PC-9 (cell line): Measurements from ENCODE around the gene RAD9A. TPM values are rescaled to one million over a fixed set of nuclear protein-coding genes. Genes with fewer than 3 reads are reported as not detected.

ENCODE experiments used
- BruUV-seq: library from RNA; stranded (reverse); fragments of 400-500 nt; replicated peaks from 2 replicates; lab custom pipeline; 2021; lab: Mats Ljungman, UMichigan
- CTCF ChIA-PET: fragments of 300-600 bp; sonication (Branson Sonifier 250); formaldehyde crosslinking; loops from one replicate; lab custom pipeline; 2022; ENCODE audit warnings: antibody characterized with exemption; lab: Charles Lee
- POLR2A ChIA-PET: fragments of 300-600 bp; sonication (Branson Sonifier 250); formaldehyde crosslinking; loops from one replicate; lab custom pipeline; 2022; ENCODE audit warnings: antibody characterized with exemption; ENCODE audit not compliant: unreplicated experiment; lab: Charles Lee
- DNase-seq, 2 experiments: peaks; one replicate each; pipeline versions ENCODE4 v3.0.0 to v3.0.0-alpha.2; 2015 to 2022; ENCODE audit warnings: mixed read lengths in 1 of 2
- H2AFZ ChIP-seq: fragments of 200-600 bp; sonication (generic); 2 replicates; pipeline ENCODE4 v1.8.1; 2017; ENCODE audit warnings: antibody characterized with exemption
- H3F3A ChIP-seq: fragments of 200-600 bp; sonication (generic); 2 replicates; pipeline ENCODE4 v1.8.1; 2017; ENCODE audit warnings: antibody characterized with exemption, mild to moderate bottlenecking, low read depth; ENCODE audit not compliant: insufficient read depth
- H3K27ac ChIP-seq: fragments of 200-600 bp; sonication (generic); 2 replicates; pipeline ENCODE4 v1.6.1; 2016; ENCODE audit warnings: mixed run types
- H3K27me3 ChIP-seq: fragments of 200-600 bp; sonication (generic); 2 replicates; pipeline ENCODE4 v1.6.1; 2016; ENCODE audit warnings: low read depth, mixed run types; ENCODE audit not compliant: insufficient read depth
- H3K36me3 ChIP-seq: fragments of 200-600 bp; sonication (generic); 2 replicates; pipeline ENCODE4 v1.6.1; 2016; ENCODE audit warnings: low read depth, mixed run types
- H3K4me1 ChIP-seq: fragments of 200-600 bp; sonication (generic); replicated peaks from 2 replicates; pipeline ENCODE4 v1.6.1; 2016; ENCODE audit warnings: mixed run types; ENCODE audit not compliant: insufficient read depth
- H3K4me2 ChIP-seq: fragments of 200-600 bp; sonication (generic); 2 replicates; pipeline ENCODE4 v1.6.1; 2017; ENCODE audit warnings: mixed run types
- H3K4me3 ChIP-seq: fragments of 200-600 bp; sonication (generic); 2 replicates; pipeline ENCODE4 v1.6.1; 2016; ENCODE audit warnings: mixed run types
- H3K79me2 ChIP-seq: fragments of 200-600 bp; sonication (generic); 2 replicates; pipeline ENCODE4 v1.6.1; 2017; ENCODE audit warnings: low read depth, mixed run types
- H3K9me2 ChIP-seq: fragments of 200-600 bp; sonication (generic); 2 replicates; pipeline ENCODE4 v1.8.1; 2017; ENCODE audit warnings: mild to moderate bottlenecking; ENCODE audit not compliant: insufficient read depth
- H3K9me3 ChIP-seq: fragments of 200-600 bp; sonication (generic); 2 replicates; pipeline ENCODE4 v1.8.1; 2016; ENCODE audit warnings: low read depth; ENCODE audit not compliant: insufficient read depth
- H4K20me1 ChIP-seq: fragments of 200-600 bp; sonication (generic); 2 replicates; pipeline ENCODE4 v1.8.1; 2017; ENCODE audit not compliant: insufficient read depth
- CTCF ChIP-seq: fragments of 200-600 bp; sonication (generic); conservative IDR thresholded peaks from 2 replicates; pipeline ENCODE4 v1.6.1; 2017; ENCODE audit warnings: mixed run types, antibody characterized with exemption, mild to moderate bottlenecking, moderate library complexity
- EZH2 ChIP-seq: fragments of 200-600 bp; sonication (generic); IDR thresholded peaks from 2 replicates; pipeline ENCODE4 v1.8.0; 2017; ENCODE audit warnings: antibody characterized with exemption, low read depth
- intact Hi-C: fragments of 100-400 bp; cut with micrococcal nuclease; formaldehyde crosslinking; loops from one replicate; pipeline ENCODE4 v1.10.0; 2022; ENCODE audit not compliant: unreplicated experiment
- total RNA-seq: library from RNA; stranded (reverse); gene quantifications from 2 replicates; pipeline ENCODE4 v1.2.3, GENCODE V29; 2021

Gene RAD9A
- total RNA-seq, 1 experiment from 2014 or later = 62.8 TPM

GRCh38 chr11:67353317-67354074 lies 38.3 kb upstream of the RAD9A start, which contains the start of gene POLD4:
TSS of gene POLD4 (minus strand) at chr11:67353546. CDS start at chr11:67353399, 147 bp downstream.
- Histone ChIP-seq H3K79me2 (peaks cover 43% of the 10 kb centered on the region), H3K36me3 (no peaks in the 10 kb centered on the region), H3K4me3 (peak within 1 kb of the TSS; percentile 93), H3K27me3 (no peaks in the 10 kb centered on the region), H3K27ac (peak within 1 kb of the TSS; percentile 90), H3K4me2 (peak within 1 kb of the TSS; percentile 97), H3K4me1 (peaks cover 70% of the 10 kb centered on the region), H2AFZ (peak within 1 kb of the TSS; percentile 75), H3K9me2 (no peaks in the 10 kb centered on the region), H3K9me3 (no peaks in the 10 kb centered on the region), H3F3A (peaks cover 76% of the 10 kb centered on the region), H4K20me1 (no peaks in the 10 kb centered on the region)
- DNase-seq = peak; percentile 90 to 99
- no TSS peak for BruUV-seq
- POLR2A ChIA-PET = interaction anchor here (0.6 to 1.7 kb wide), 16 partner anchors 17 to 299 kb away, joined by 3 to 17 read pairs (median 6); partner anchors contain the start of genes ACY3, CDK2AP2 and RAD9A
- intact Hi-C loops = loop anchor here (1.0 to 5.0 kb wide), 4 partner anchors 21 to 304 kb away; partner anchors contain the start of genes GSTP1 and TMEM134
- CTCF ChIA-PET = interaction anchor here (0.7 to 4.1 kb wide), 6 partner anchors 8 to 111 kb away, joined by 3 to 55 read pairs (median 6); partner anchors contain the start of gene PPP1CA
- TF ChIP-seq EZH2 (no peak), CTCF (peak; percentile 24; the same call in 1 of the 2 replicates)

- Histone ChIP-seq H3K9me2 (no peaks in the 10 kb centered on the region), H3K27ac (peak overlapping the region; percentile 90), H4K20me1 (no peaks in the 10 kb centered on the region), H3K79me2 (peaks cover 34% of the 10 kb centered on the region), H3K36me3 (no peaks in the 10 kb centered on the region), H3K4me1 (peaks cover 78% of the 10 kb centered on the region), H3K4me3 (peak overlapping the region; percentile 93), H3K27me3 (no peaks in the 10 kb centered on the region), H2AFZ (no peak overlapping the region), H3F3A (peaks cover 77% of the 10 kb centered on the region), H3K9me3 (no peaks in the 10 kb centered on the region), H3K4me2 (peak overlapping the region; percentile 97)
- DNase-seq = peak; percentile 83 to 97
- CTCF ChIA-PET = interaction anchor here (0.7 to 4.1 kb wide), 4 partner anchors 8 to 47 kb away, joined by 4 to 55 read pairs (median 8); partner anchors contain the start of gene PPP1CA
- TSS peak; percentile 93 for BruUV-seq
- intact Hi-C loops = loop anchor here (5.0 kb wide), 2 partner anchors 113 to 303 kb away; partner anchors contain the start of gene TMEM134
- POLR2A ChIA-PET = interaction anchor here (0.6 to 1.8 kb wide), 16 partner anchors 8 to 918 kb away, joined by 3 to 22 read pairs (median 6); partner anchors contain the start of genes ACY3 and RAD9A
- TF ChIP-seq CTCF (peak; percentile 22; the same call in 1 of the 2 replicates), EZH2 (no peak)
These were observed 37.4 kb upstream of the RAD9A start for GRCh38 chr11:67354075-67355022.
